Fibroblast of villous mesenchyme (primary cell): ENCODE results near the gene SMAD6. TPM values are rescaled to one million over a fixed set of nuclear protein-coding genes. Genes with fewer than 3 reads are reported as not detected.

Experiments
- DNase-seq: peaks from one replicate; pipeline ENCODE4 v3.0.0-alpha.2; 2010; ENCODE audit warnings: low read depth
- H3K4me3 ChIP-seq: 2 replicates; pipeline ENCODE4 v1.5.1; 2011; ENCODE audit warnings: low read depth, mild to moderate bottlenecking, low read length
- CTCF ChIP-seq: IDR thresholded peaks from 2 replicates; pipeline ENCODE4 v1.5.1; 2012; ENCODE audit warnings: low read depth, mild to moderate bottlenecking, low read length; ENCODE audit not compliant: insufficient read depth
- total RNA-seq: library from RNA; depleted of rRNA; stranded (reverse); fragments of >200 nt; gene quantifications from 2 replicates; pipeline ENCODE4 v1.2.3, GENCODE V29; 2012

SMAD6 gene
- total RNA-seq, 1 donor, result 3.0 TPM

GRCh38 chr15:66819084-66819483 lies 117.0 kb downstream of the SMAD6 start:
- no peak for DNase-seq
- no peak for TF ChIP-seq CTCF
- no peak overlapping the region for H3K4me3 ChIP-seq

- no peak for TF ChIP-seq CTCF
- H3K4me3 ChIP-seq, result no peak overlapping the region
- DNase-seq, result no peak
Observed at GRCh38 chr15:66820481-66821176, 118.6 kb downstream of the SMAD6 start.

- H3K4me3 ChIP-seq, result no peak overlapping the region
- no peak for TF ChIP-seq CTCF
Observed at GRCh38 chr15:66821307-66821706, 119.3 kb downstream of the SMAD6 start.

GRCh38 chr15:66822114-66822513 lies 120.1 kb downstream of the SMAD6 start:
- DNase-seq, result no peak
- no peak for TF ChIP-seq CTCF
- no peak overlapping the region for H3K4me3 ChIP-seq

More at GRCh38 chr15:66821307-66821706, 119.3 kb downstream of the SMAD6 start:
- no peak for DNase-seq

GRCh38 chr15:66822576-66822975 lies 120.5 kb downstream of the SMAD6 start:
- TF ChIP-seq CTCF, result no peak
- no peak overlapping the region for H3K4me3 ChIP-seq
- no peak for DNase-seq

GRCh38 chr15:66823601-66824000 lies 121.6 kb downstream of the SMAD6 start:
- no peak for DNase-seq
- H3K4me3 ChIP-seq, result no peak overlapping the region
- no peak for TF ChIP-seq CTCF

- DNase-seq, result no peak
- H3K4me3 ChIP-seq, result no peak overlapping the region
- no peak for TF ChIP-seq CTCF
Observed at GRCh38 chr15:66824424-66824823, 122.4 kb downstream of the SMAD6 start.
